Subcutaneous adipose tissue (tissue), 4 donors: ENCODE measurements around the gene SNRPA. TPM values are rescaled to one million over a fixed set of nuclear protein-coding genes. Genes with fewer than 3 reads are reported as not detected.

Source experiments
- total RNA-seq, 4 donors: library from RNA; depleted of rRNA; stranded (reverse); fragments of >200 nt; gene quantifications; one replicate each; pipeline ENCODE4 v1.1.0, GENCODE V29; 2016
- TF ChIP-seq, protein P1 (sequence below): fragments of 450-650 bp; IDR thresholded peaks from one replicate; pipeline ENCODE4 v1.5.1; 2016; ENCODE audit warnings: low read depth, mild to moderate bottlenecking, control low read depth, antibody characterized with exemption, moderate library complexity

SNRPA gene
- total RNA-seq, 4 donors from 2014 or later: 19.1 to 50.1 (median 29.7) TPM

GRCh38 chr19:40716482-40717324 is 34.3 kb upstream of the SNRPA start, which contains the start of the genes COQ8B and ITPKC:
COQ8B (minus strand) TSS chr19:40716886; CDS start chr19:40714632, 2,254 bp downstream.
ITPKC (plus strand) TSS chr19:40717112; CDS start chr19:40717136, 24 bp downstream.
- TF ChIP-seq, protein P1, sequence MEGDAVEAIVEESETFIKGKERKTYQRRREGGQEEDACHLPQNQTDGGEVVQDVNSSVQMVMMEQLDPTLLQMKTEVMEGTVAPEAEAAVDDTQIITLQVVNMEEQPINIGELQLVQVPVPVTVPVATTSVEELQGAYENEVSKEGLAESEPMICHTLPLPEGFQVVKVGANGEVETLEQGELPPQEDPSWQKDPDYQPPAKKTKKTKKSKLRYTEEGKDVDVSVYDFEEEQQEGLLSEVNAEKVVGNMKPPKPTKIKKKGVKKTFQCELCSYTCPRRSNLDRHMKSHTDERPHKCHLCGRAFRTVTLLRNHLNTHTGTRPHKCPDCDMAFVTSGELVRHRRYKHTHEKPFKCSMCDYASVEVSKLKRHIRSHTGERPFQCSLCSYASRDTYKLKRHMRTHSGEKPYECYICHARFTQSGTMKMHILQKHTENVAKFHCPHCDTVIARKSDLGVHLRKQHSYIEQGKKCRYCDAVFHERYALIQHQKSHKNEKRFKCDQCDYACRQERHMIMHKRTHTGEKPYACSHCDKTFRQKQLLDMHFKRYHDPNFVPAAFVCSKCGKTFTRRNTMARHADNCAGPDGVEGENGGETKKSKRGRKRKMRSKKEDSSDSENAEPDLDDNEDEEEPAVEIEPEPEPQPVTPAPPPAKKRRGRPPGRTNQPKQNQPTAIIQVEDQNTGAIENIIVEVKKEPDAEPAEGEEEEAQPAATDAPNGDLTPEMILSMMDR: no peak

- TF ChIP-seq, protein P1: no peak
Measured at GRCh38 chr19:40717325-40717879, 33.6 kb upstream of the SNRPA start.

- TF ChIP-seq, protein P1: no peak
Measured at GRCh38 chr19:40717880-40718773, 32.9 kb upstream of the SNRPA start.

DNA sequence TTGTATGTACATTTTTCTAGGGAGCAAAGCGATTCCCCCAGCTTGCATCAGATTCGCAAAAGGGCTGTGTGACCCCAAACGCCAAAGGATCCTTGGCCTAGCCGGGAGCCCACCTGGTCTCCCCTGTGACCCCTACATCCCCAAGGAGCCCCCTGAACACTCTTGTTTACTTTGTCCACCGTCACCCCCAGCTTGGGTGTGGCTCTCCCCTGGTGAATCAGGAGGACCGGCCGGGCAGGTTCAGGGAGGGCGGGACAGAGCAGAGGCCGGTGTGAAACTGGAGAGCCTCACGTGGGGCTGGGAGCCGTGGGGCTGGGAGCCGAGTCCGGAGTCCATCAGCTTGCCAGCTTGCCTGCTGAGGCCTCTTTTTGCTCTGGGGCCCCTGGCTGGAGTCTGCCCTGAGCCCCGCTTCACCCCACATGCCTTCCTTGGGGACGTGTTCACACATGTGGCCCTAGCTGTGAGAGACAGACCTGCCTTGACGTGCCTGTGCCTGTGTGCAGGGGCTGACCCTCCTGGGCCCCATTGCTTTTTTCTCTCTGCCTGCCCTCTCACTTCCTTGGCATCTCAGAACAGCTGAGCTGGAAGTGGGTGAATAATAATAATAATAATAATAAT is 32.1 kb upstream of the SNRPA start:
- TF ChIP-seq, protein P1: no peak

GRCh38 chr19:40719414-40719894 is 31.5 kb upstream of the SNRPA start:
- TF ChIP-seq, protein P1: no peak

DNA sequence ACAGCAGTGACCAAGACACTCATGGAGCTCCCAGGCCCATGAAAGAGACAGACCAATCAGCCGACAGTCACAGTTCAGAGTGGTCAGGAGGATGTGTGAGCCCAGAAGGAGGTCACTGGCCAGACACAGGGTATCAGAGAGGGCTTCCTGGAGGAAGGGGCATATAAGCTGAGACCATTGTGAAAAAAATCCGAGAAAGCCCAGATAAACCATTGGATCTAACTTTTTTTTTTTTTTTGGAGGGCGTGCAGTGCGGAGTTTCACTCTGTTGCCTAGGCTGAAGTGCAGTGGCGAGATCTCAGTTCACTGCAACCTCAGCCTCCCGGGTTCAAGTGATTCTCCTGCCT is 29.9 kb upstream of the SNRPA start:
- TF ChIP-seq, protein P1: no peak
